ENCODE measurements around the gene CDC14A.

The CDC14A gene

GRCh38 chr1:100523038-100523652 is 170.8 kb downstream of the CDC14A start:
- peak; percentile 82 for ATAC-seq
- H3K4me1 Mint-ChIP-seq = peaks cover 22% of the 10 kb centered on the region
- H3K4me3 Mint-ChIP-seq = no peak overlapping the region
- peaks cover 3% of the 10 kb centered on the region for H3K9me3 Mint-ChIP-seq
- H3K36me3 Mint-ChIP-seq = peaks cover 5% of the 10 kb centered on the region
- no peak overlapping the region for H3K27ac Mint-ChIP-seq
- no peaks in the 10 kb centered on the region for H3K27me3 Mint-ChIP-seq

GRCh38 chr1:100524355-100524754 is 172.0 kb downstream of the CDC14A start:
- H3K9me3 Mint-ChIP-seq = peaks cover 3% of the 10 kb centered on the region
- H3K4me3 Mint-ChIP-seq = no peak overlapping the region
- no peak overlapping the region for H3K27ac Mint-ChIP-seq
- no peaks in the 10 kb centered on the region for H3K27me3 Mint-ChIP-seq
- ATAC-seq = no peak
- H3K36me3 Mint-ChIP-seq = peaks cover 5% of the 10 kb centered on the region
- H3K4me1 Mint-ChIP-seq = peaks cover 22% of the 10 kb centered on the region

- no peak for ATAC-seq
- H3K4me1 Mint-ChIP-seq = peaks cover 22% of the 10 kb centered on the region
- no peak overlapping the region for H3K27ac Mint-ChIP-seq
- H3K9me3 Mint-ChIP-seq = peaks cover 3% of the 10 kb centered on the region
- no peaks in the 10 kb centered on the region for H3K27me3 Mint-ChIP-seq
- no peak overlapping the region for H3K4me3 Mint-ChIP-seq
- H3K36me3 Mint-ChIP-seq = no peaks in the 10 kb centered on the region
These were observed 174.6 kb downstream of the CDC14A start for GRCh38 chr1:100526894-100527293.

- ATAC-seq = no peak
- Mint-ChIP-seq H3K27me3 (no peaks in the 10 kb centered on the region), H3K9me3 (peaks cover 3% of the 10 kb centered on the region), H3K4me3 (no peak overlapping the region), H3K27ac (no peak overlapping the region), H3K4me1 (peaks cover 7% of the 10 kb centered on the region), H3K36me3 (no peaks in the 10 kb centered on the region)
These were observed 176.6 kb downstream of the CDC14A start for GRCh38 chr1:100528871-100529270.

- Mint-ChIP-seq H3K9me3 (peaks cover 3% of the 10 kb centered on the region), H3K4me1 (peaks cover 13% of the 10 kb centered on the region), H3K36me3 (no peaks in the 10 kb centered on the region), H3K27ac (no peak overlapping the region), H3K4me3 (no peak overlapping the region), H3K27me3 (peaks cover 9% of the 10 kb centered on the region)
- ATAC-seq = no peak
These were observed 177.8 kb downstream of the CDC14A start for GRCh38 chr1:100530141-100530540.

GRCh38 chr1:100530880-100531487 is 178.7 kb downstream of the CDC14A start:
- Mint-ChIP-seq H3K9me3 (peaks cover 3% of the 10 kb centered on the region), H3K27me3 (peaks cover 13% of the 10 kb centered on the region), H3K36me3 (no peaks in the 10 kb centered on the region), H3K4me1 (peaks cover 22% of the 10 kb centered on the region), H3K4me3 (no peak overlapping the region), H3K27ac (no peak overlapping the region)
- peak; percentile 37 for ATAC-seq

DNA sequence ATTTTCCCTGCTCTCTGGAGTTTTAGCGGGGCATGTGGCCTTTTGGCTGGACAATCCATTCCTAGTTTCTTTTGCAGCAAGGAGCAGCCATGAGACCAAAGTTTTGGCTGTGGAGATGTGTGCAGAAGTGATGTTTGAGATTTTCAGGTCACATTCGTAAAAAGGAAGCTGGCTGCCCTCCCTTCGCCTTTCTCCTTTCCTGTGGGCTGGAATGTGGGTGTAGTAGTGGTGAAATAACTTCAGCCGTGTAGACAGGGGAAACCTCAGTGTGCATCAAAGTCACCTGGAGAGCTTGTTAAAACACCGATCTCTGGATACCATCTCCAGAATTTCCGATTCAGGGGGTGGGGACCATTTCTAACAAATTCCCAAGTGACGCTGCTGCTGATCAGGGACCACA is 180.3 kb downstream of the CDC14A start:
- H3K4me3 Mint-ChIP-seq = no peak overlapping the region

DNA sequence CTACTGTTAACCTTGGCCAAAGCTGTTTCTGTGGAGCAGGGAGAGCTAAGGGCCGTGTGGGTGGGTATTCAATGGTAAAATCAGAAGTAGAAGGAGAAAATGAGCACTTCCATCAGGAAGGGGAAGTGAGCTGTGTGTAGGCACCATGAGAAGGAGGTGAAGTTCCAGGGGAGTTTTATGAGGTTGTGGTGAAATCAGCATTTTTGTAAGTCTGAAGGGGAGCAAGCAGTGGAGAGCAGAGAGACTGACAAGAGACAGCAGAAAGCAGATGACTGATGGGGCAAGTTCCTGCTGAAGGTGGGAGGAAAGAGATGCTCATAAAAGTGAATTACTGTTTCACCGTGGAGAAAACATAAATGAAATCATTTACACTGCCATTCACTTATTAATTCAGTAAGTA is 183.0 kb downstream of the CDC14A start:
- peak overlapping the region; percentile 1 for H3K27ac Mint-ChIP-seq
- no peaks in the 10 kb centered on the region for H3K9me3 Mint-ChIP-seq
- no peaks in the 10 kb centered on the region for H3K36me3 Mint-ChIP-seq
- peaks cover 28% of the 10 kb centered on the region for H3K4me1 Mint-ChIP-seq
- H3K27me3 Mint-ChIP-seq = peaks cover 42% of the 10 kb centered on the region
- peak; percentile 47 for ATAC-seq
- no peak overlapping the region for H3K4me3 Mint-ChIP-seq

More for the DNA sequence above, 180.3 kb downstream of the CDC14A start:
- Mint-ChIP-seq H3K27me3 (peaks cover 23% of the 10 kb centered on the region), H3K36me3 (no peaks in the 10 kb centered on the region), H3K9me3 (no peaks in the 10 kb centered on the region), H3K4me1 (peaks cover 20% of the 10 kb centered on the region), H3K27ac (no peak overlapping the region)
- ATAC-seq = no peak

- Mint-ChIP-seq H3K27ac (peak overlapping the region; percentile 1), H3K9me3 (no peaks in the 10 kb centered on the region), H3K4me1 (peaks cover 28% of the 10 kb centered on the region), H3K4me3 (no peak overlapping the region), H3K36me3 (no peaks in the 10 kb centered on the region), H3K27me3 (peaks cover 45% of the 10 kb centered on the region)
- ATAC-seq = peak; percentile 74
These were observed 183.7 kb downstream of the CDC14A start for GRCh38 chr1:100536031-100536430.

- no peaks in the 10 kb centered on the region for H3K9me3 Mint-ChIP-seq
- no peaks in the 10 kb centered on the region for H3K36me3 Mint-ChIP-seq
- H3K4me3 Mint-ChIP-seq = peak overlapping the region; percentile 54
- peaks cover 67% of the 10 kb centered on the region for H3K27me3 Mint-ChIP-seq
- H3K4me1 Mint-ChIP-seq = peaks cover 28% of the 10 kb centered on the region
- ATAC-seq = peak; percentile 49
- H3K27ac Mint-ChIP-seq = no peak overlapping the region
These were observed 186.9 kb downstream of the CDC14A start for GRCh38 chr1:100538913-100539835.

- H3K9me3 Mint-ChIP-seq = no peaks in the 10 kb centered on the region
- peaks cover 23% of the 10 kb centered on the region for H3K4me1 Mint-ChIP-seq
- H3K36me3 Mint-ChIP-seq = no peaks in the 10 kb centered on the region
- H3K27me3 Mint-ChIP-seq = peaks cover 60% of the 10 kb centered on the region
- no peak overlapping the region for H3K27ac Mint-ChIP-seq
- peak; percentile 2 for ATAC-seq
- H3K4me3 Mint-ChIP-seq = peak overlapping the region; percentile 61
These were observed 187.7 kb downstream of the CDC14A start for GRCh38 chr1:100539836-100540536.

DNA sequence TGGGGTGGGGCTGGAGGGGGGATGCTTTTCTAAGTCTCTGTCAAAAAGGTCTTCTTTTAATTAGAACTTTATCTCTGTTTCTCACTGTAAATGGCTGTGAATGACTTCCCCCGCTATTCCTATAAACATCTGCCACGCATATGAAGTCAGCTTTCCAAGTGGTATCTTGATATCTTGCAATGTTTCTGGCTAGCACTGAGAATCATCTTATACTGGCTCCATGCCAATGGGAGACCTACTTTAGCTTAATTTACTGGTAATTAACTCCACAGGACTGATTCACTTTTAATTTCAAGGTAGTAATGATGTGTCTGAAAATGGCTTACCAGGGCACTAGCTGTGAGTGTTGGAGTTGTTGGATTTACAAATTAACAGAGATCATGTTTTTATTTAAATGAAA is 190.0 kb downstream of the CDC14A start:
- Mint-ChIP-seq H3K27ac (no peak overlapping the region), H3K27me3 (peaks cover 57% of the 10 kb centered on the region), H3K4me3 (no peak overlapping the region), H3K36me3 (no peaks in the 10 kb centered on the region), H3K9me3 (no peaks in the 10 kb centered on the region), H3K4me1 (peaks cover 8% of the 10 kb centered on the region)
- no peak for ATAC-seq

DNA sequence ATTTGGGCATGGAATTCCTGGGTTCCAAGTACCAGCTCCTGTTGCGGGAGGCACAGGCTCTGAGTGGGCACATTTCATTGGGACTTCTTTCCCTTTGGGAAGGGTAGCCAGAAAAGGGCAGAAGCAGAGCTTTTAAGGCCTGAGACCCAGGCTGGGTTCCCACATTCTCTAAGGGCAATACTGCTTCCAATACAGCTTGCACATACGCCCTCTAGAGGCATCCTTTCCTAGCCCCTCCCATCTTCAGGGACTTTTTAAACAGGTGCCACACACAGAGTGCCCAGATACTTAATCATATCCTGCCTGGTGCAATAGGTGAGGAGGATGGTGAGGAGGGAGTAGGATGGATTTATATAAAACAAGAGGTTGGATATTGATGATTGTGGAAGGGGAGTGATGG is 191.3 kb downstream of the CDC14A start:
- Mint-ChIP-seq H3K9me3 (no peaks in the 10 kb centered on the region), H3K27ac (no peak overlapping the region), H3K4me3 (no peak overlapping the region), H3K4me1 (peaks cover 2% of the 10 kb centered on the region), H3K27me3 (peaks cover 43% of the 10 kb centered on the region), H3K36me3 (no peaks in the 10 kb centered on the region)
- no peak for ATAC-seq

GRCh38 chr1:100544791-100545190 is 192.5 kb downstream of the CDC14A start:
- no peak for ATAC-seq
- Mint-ChIP-seq H3K9me3 (no peaks in the 10 kb centered on the region), H3K4me3 (no peak overlapping the region), H3K27ac (no peak overlapping the region), H3K27me3 (peaks cover 40% of the 10 kb centered on the region), H3K36me3 (no peaks in the 10 kb centered on the region), H3K4me1 (no peaks in the 10 kb centered on the region)

DNA sequence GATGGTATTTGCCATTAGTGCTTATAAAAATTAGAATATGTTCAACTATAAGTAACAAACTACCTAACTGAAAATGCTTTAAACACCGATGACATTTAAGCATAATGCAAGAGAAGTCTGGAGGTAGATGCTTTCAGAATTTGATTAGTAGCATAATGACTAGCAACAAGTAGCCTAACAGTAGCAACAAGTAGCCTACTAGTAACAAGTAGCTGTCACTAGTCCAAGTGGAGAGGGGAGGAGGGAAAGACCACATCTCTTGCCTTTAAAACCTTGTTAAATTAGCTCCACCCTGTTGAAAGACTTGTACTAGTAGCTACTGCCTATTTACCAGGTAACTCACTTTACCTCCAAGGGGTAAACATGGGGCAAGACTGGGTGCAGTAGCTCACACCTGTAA is 193.5 kb downstream of the CDC14A start:
- Mint-ChIP-seq H3K4me1 (no peaks in the 10 kb centered on the region), H3K4me3 (no peak overlapping the region), H3K36me3 (peaks cover 10% of the 10 kb centered on the region), H3K27me3 (peaks cover 42% of the 10 kb centered on the region), H3K9me3 (peaks cover 6% of the 10 kb centered on the region), H3K27ac (no peak overlapping the region)
- no peak for ATAC-seq
